IPS DF 4.7 (cell line): Measurements from ENCODE around the gene GALNT6.
A peak's percentile ranks its signal among the peaks of the same experiment; 100 is the strongest.
"Not testable (repeated sequence)": the region's sequence is repeated elsewhere in the genome, so short reads cannot be mapped to it uniquely, and the experiment has no call there.

ENCODE experiments used
- DNase-seq: peaks from one replicate; pipeline ENCODE4 v3.0.0-alpha.2; 2013; ENCODE audit warnings: low spot score; ENCODE audit errors: extremely low read depth

Gene GALNT6

GRCh38 chr12:51358496-51358895, 32.7 kb downstream of the GALNT6 start:
- DNase-seq = no peak

GRCh38 chr12:51357374-51358047, 33.7 kb downstream of the GALNT6 start:
- DNase-seq = no peak

GRCh38 chr12:51351913-51352532, 39.2 kb downstream of the GALNT6 start:
- DNase-seq = peak; percentile 87

- DNase-seq = no peak
These were observed 42.2 kb downstream of the GALNT6 start for GRCh38 chr12:51349026-51349425.

- DNase-seq = no peak
These were observed 43.1 kb downstream of the GALNT6 start for GRCh38 chr12:51348116-51348515.

- no peak for DNase-seq
These were observed 44.6 kb downstream of the GALNT6 start, which contains the start of gene CELA1 for GRCh38 chr12:51346581-51346980. Gene CELA1, minus strand, starts transcription at chr12:51346679. Its CDS starts 41 bp downstream, at chr12:51346638.

GRCh38 chr12:51345681-51346080, 45.5 kb downstream of the GALNT6 start:
- no peak for DNase-seq

GRCh38 chr12:51343201-51343600, 48.0 kb downstream of the GALNT6 start:
- DNase-seq = no peak

- no peak for DNase-seq
These were observed 48.8 kb downstream of the GALNT6 start for GRCh38 chr12:51342416-51342815.

GRCh38 chr12:51341251-51342007, 49.8 kb downstream of the GALNT6 start:
- no peak for DNase-seq

GRCh38 chr12:51339750-51340149, 51.5 kb downstream of the GALNT6 start:
- DNase-seq = no peak

GRCh38 chr12:51337336-51337735, 53.9 kb downstream of the GALNT6 start:
- not testable (repeated sequence) for DNase-seq

GRCh38 chr12:51335931-51336330, 55.3 kb downstream of the GALNT6 start:
- DNase-seq = no peak

GRCh38 chr12:51334764-51335163, 56.4 kb downstream of the GALNT6 start:
- no peak for DNase-seq

- no peak for DNase-seq
These were observed 57.7 kb downstream of the GALNT6 start for GRCh38 chr12:51333536-51333935.

GRCh38 chr12:51330186-51330585, 61.0 kb downstream of the GALNT6 start:
- no peak for DNase-seq

GRCh38 chr12:51329742-51330141, 61.5 kb downstream of the GALNT6 start:
- no peak for DNase-seq

GRCh38 chr12:51328587-51328986, 62.6 kb downstream of the GALNT6 start:
- no peak for DNase-seq

GRCh38 chr12:51326698-51327439, 64.3 kb downstream of the GALNT6 start:
- DNase-seq = no peak

- no peak for DNase-seq
These were observed 66.3 kb downstream of the GALNT6 start for GRCh38 chr12:51324953-51325352.
